Keratinocyte (primary cell): ENCODE data around the gene NECTIN1. TPM values are rescaled to one million over a fixed set of nuclear protein-coding genes. Genes with fewer than 3 reads are reported as not detected.

Experiments used
- DNase-seq: peaks from one replicate; pipeline ENCODE4 v3.0.0-alpha.2; 2011; ENCODE audit warnings: low read depth, missing footprints, low spot score
- FAIRE-seq: peaks from 2 replicates; lab custom pipeline; 2011; peaks lifted over from hg19 to GRCh38; lab: Jason Lieb, UNC
- H2AFZ ChIP-seq: 2 replicates; pipeline ENCODE4 v1.6.0; 2012; ENCODE audit warnings: low read length, control low read depth, inconsistent platforms; ENCODE audit not compliant: control insufficient read depth
- H3K27ac ChIP-seq: 2 replicates; pipeline ENCODE4 v1.5.1; 2011; ENCODE audit warnings: low read length; ENCODE audit not compliant: control insufficient read depth, insufficient read depth
- H3K27me3 ChIP-seq: 3 replicates; pipeline ENCODE4 v1.6.0; 2011; ENCODE audit warnings: low read length; ENCODE audit not compliant: control insufficient read depth, insufficient read depth; ENCODE audit errors: extremely low read depth
- H3K36me3 ChIP-seq, 2 experiments: 2 replicates in 1 of 2; 3 replicates in 1 of 2; pipeline ENCODE4 v1.5.1; 2011; ENCODE audit warnings: low read length in 2 of 2, mild to moderate bottlenecking in 1 of 2; ENCODE audit not compliant: control insufficient read depth in 2 of 2, insufficient read depth in 2 of 2; ENCODE audit errors: extremely low read depth in 1 of 2
- H3K4me1 ChIP-seq: 3 replicates; pipeline ENCODE4 v1.5.1; 2011; ENCODE audit warnings: low read length; ENCODE audit not compliant: control insufficient read depth, insufficient read depth; ENCODE audit errors: extremely low read depth
- H3K4me2 ChIP-seq: 3 replicates; pipeline ENCODE4 v1.6.0; 2011; ENCODE audit warnings: low read depth, low read length; ENCODE audit not compliant: control insufficient read depth, insufficient read depth; ENCODE audit errors: extremely low read depth
- H3K4me3 ChIP-seq, 3 experiments: fragments of 200-600 bp in 1 of 3; sonication (generic) in 1 of 3; 2 replicates in 2 of 3; 3 replicates in 1 of 3; pipeline ENCODE4 v1.5.1; 2011 to 2016; ENCODE audit warnings: low read length in 3 of 3, mild to moderate bottlenecking in 3 of 3, control low read depth in 2 of 3, inconsistent platforms in 1 of 3, low read depth in 1 of 3, mixed read lengths in 1 of 3, mixed run types in 1 of 3, moderate library complexity in 1 of 3; ENCODE audit not compliant: control insufficient read depth in 2 of 3, insufficient read depth in 2 of 3; ENCODE audit errors: extremely low read depth in 1 of 3
- H3K79me2 ChIP-seq: 2 replicates; pipeline ENCODE4 v1.6.0; 2012; ENCODE audit warnings: low read length; ENCODE audit not compliant: control insufficient read depth, insufficient read depth
- H3K9ac ChIP-seq: 3 replicates; pipeline ENCODE4 v1.6.0; 2011; ENCODE audit warnings: low read length; ENCODE audit not compliant: control insufficient read depth, insufficient read depth; ENCODE audit errors: extremely low read depth
- H3K9me1 ChIP-seq: 3 replicates; pipeline ENCODE4 v1.6.0; 2011; ENCODE audit warnings: low read length; ENCODE audit not compliant: control insufficient read depth, insufficient read depth; ENCODE audit errors: extremely low read depth
- H3K9me3 ChIP-seq: 2 replicates; pipeline ENCODE4 v1.5.1; 2012; ENCODE audit warnings: low read depth, low read length; ENCODE audit not compliant: control insufficient read depth
- H4K20me1 ChIP-seq: 3 replicates; pipeline ENCODE4 v1.6.0; 2011; ENCODE audit warnings: low read length; ENCODE audit not compliant: control insufficient read depth, insufficient read depth; ENCODE audit errors: extremely low read depth
- EZH2 ChIP-seq: IDR thresholded peaks from one replicate; pipeline ENCODE4 v1.6.1; 2012; ENCODE audit warnings: inconsistent platforms, mild to moderate bottlenecking, low read length, moderate library complexity
- dilution Hi-C: fragments of 300-500 bp; cut with MboI; formaldehyde crosslinking; loops from one replicate; pipeline ENCODE4 v1.7.0; 2020; ENCODE audit warnings: low sequenced_read_pairs; ENCODE audit not compliant: extremely low pct_ligation_motif_present
- polyA plus RNA-seq, 5 experiments: library from polyadenylated mRNA; depleted of rRNA in 3 of 5; stranded (reverse) in 3 of 5; stranded (forward) in 1 of 5; unstranded in 1 of 5; fragments of >200 nt; gene quantifications; 1 replicate in 1 of 5; 2 replicates in 3 of 5; 3 replicates in 1 of 5; pipeline versions ENCODE4 v1.2.1 to v1.2.3, GENCODE V29; 2011 to 2012; ENCODE audit warnings: missing spikeins in 2 of 5, low read depth in 1 of 5, low replicate concordance in 1 of 5
- TF ChIP-seq, protein P1 (sequence below), 3 experiments: IDR thresholded peaks in 1 of 3; conservative IDR thresholded peaks in 1 of 3; optimal IDR thresholded peaks in 1 of 3; 2 replicates in 2 of 3; 3 replicates in 1 of 3; pipeline versions ENCODE3 to v1.5.1; 2011; ENCODE audit warnings: low read length in 3 of 3, mild to moderate bottlenecking in 3 of 3, moderate library complexity in 2 of 3, control low read depth in 1 of 3, inconsistent platforms in 1 of 3; ENCODE audit not compliant: insufficient read depth in 2 of 3; ENCODE audit errors: extremely low read depth in 1 of 3

The NECTIN1 gene
- polyA plus RNA-seq, 1 donor (not counting 4 experiments of a cell fraction or from before 2014, with no cell fraction given), result 37.5 TPM

DNA sequence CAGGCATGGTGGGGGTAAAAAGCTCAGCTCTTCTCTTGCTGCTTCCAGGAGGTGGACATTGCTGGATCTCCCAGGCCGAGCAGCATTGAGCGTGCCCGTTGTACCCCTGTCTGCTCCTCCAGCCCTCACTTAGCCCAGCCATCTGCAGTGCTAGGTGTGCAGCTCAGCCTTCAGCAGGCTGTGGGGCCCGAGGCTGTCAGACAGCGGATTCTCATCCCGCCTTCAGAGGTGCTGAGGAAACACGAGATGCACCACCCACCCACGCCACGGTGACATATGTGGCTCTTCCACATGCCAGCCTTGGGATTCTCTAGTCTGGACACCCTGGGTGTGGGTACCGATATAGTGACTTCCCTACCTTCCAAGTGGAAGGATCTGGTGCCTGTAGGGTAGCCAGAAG lies 48.9 kb upstream of the NECTIN1 start:
- no peaks in the 10 kb centered on the region for H3K4me1 ChIP-seq
- DNase-seq (no peak), FAIRE-seq (no peak)
- no peaks in the 10 kb centered on the region for H3K36me3 ChIP-seq
- no peaks in the 10 kb centered on the region for H3K79me2 ChIP-seq
- no peak overlapping the region for H3K4me2 ChIP-seq
- no peaks in the 10 kb centered on the region for H3K27me3 ChIP-seq
- H3K4me3 ChIP-seq, result no peak overlapping the region
- H3K9me3 ChIP-seq, result no peaks in the 10 kb centered on the region
- H4K20me1 ChIP-seq, result peaks cover 4% of the 10 kb centered on the region
- no peak for TF ChIP-seq EZH2
- TF ChIP-seq, protein P1, sequence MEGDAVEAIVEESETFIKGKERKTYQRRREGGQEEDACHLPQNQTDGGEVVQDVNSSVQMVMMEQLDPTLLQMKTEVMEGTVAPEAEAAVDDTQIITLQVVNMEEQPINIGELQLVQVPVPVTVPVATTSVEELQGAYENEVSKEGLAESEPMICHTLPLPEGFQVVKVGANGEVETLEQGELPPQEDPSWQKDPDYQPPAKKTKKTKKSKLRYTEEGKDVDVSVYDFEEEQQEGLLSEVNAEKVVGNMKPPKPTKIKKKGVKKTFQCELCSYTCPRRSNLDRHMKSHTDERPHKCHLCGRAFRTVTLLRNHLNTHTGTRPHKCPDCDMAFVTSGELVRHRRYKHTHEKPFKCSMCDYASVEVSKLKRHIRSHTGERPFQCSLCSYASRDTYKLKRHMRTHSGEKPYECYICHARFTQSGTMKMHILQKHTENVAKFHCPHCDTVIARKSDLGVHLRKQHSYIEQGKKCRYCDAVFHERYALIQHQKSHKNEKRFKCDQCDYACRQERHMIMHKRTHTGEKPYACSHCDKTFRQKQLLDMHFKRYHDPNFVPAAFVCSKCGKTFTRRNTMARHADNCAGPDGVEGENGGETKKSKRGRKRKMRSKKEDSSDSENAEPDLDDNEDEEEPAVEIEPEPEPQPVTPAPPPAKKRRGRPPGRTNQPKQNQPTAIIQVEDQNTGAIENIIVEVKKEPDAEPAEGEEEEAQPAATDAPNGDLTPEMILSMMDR (optimal IDR thresholded peaks at IDR 0.05 in 1 of 3, IDR thresholded peaks at IDR 0.05 in 1 of 3, conservative IDR thresholded peaks at IDR 0.05 in 1 of 3; ENCODE audit: extremely low read depth in 1 of 3, insufficient read depth in 2 of 3, low read length in 3 of 3), result no peak
- H3K9me1 ChIP-seq, result no peaks in the 10 kb centered on the region
- H3K9ac ChIP-seq, result no peak overlapping the region
- dilution Hi-C loops, result no loop called here
- no peak overlapping the region for H3K27ac ChIP-seq
- H2AFZ ChIP-seq, result no peak overlapping the region

- Histone ChIP-seq H4K20me1 (peaks cover 4% of the 10 kb centered on the region), H3K4me2 (no peak overlapping the region), H3K4me1 (no peaks in the 10 kb centered on the region), H3K4me3 (no peak overlapping the region), H3K36me3 (no peaks in the 10 kb centered on the region), H3K27me3 (no peaks in the 10 kb centered on the region), H3K9ac (no peak overlapping the region), H3K9me3 (no peaks in the 10 kb centered on the region), H3K27ac (no peak overlapping the region), H3K79me2 (no peaks in the 10 kb centered on the region), H2AFZ (no peak overlapping the region), H3K9me1 (no peaks in the 10 kb centered on the region)
- dilution Hi-C loops, result no loop called here
- DNase-seq (no peak), FAIRE-seq (no peak)
- TF ChIP-seq, protein P1 (optimal IDR thresholded peaks at IDR 0.05 in 1 of 3, IDR thresholded peaks at IDR 0.05 in 1 of 3, conservative IDR thresholded peaks at IDR 0.05 in 1 of 3; ENCODE audit: extremely low read depth in 1 of 3, insufficient read depth in 2 of 3, low read length in 3 of 3), result no peak
- no peak for TF ChIP-seq EZH2
Measured at GRCh38 chr11:119776651-119777050, 47.7 kb upstream of the NECTIN1 start.
